GM18505 (cell line): ENCODE data around the gene CCDC27.

Experiments used
- ATAC-seq: cut with Tn5 transposase; IDR thresholded peaks from one replicate; pipeline ENCODE4 v1.9.1; 2021; ENCODE audit not compliant: unreplicated experiment
- POLR2A ChIP-seq: IDR thresholded peaks from 4 replicates; pipeline ENCODE4 v1.6.1; 2011; ENCODE audit warnings: borderline replicate concordance; ENCODE audit not compliant: insufficient read depth, insufficient read length; ENCODE audit errors: extremely low read depth

Gene CCDC27

GRCh38 chr1:3752400-3752945 is at the start of gene CCDC27:
CCDC27 (plus strand) TSS chr1:3752450; CDS start chr1:3752482, 32 bp downstream.
- ATAC-seq = no peak

GRCh38 chr1:3702528-3702927 is 49.7 kb upstream of the CCDC27 start:
- ATAC-seq = no peak
- TF ChIP-seq POLR2A = no peak

More at GRCh38 chr1:3752400-3752945, at the start of gene CCDC27:
- TF ChIP-seq POLR2A = no peak

GRCh38 chr1:3702990-3703728 is 49.1 kb upstream of the CCDC27 start:
- no peak for TF ChIP-seq POLR2A
- no peak for ATAC-seq

- no peak for ATAC-seq
- TF ChIP-seq POLR2A = no peak
Measured at GRCh38 chr1:3703786-3704371, 48.4 kb upstream of the CCDC27 start.

- no peak for ATAC-seq
- no peak for TF ChIP-seq POLR2A
Measured at GRCh38 chr1:3705341-3705950, 46.8 kb upstream of the CCDC27 start.

- TF ChIP-seq POLR2A = no peak
- no peak for ATAC-seq
Measured at GRCh38 chr1:3706651-3707297, 45.5 kb upstream of the CCDC27 start.

- ATAC-seq = no peak
- no peak for TF ChIP-seq POLR2A
Measured at GRCh38 chr1:3707298-3707938, 44.8 kb upstream of the CCDC27 start.

GRCh38 chr1:3707939-3708328 is 44.3 kb upstream of the CCDC27 start:
- no peak for TF ChIP-seq POLR2A
- no peak for ATAC-seq

GRCh38 chr1:3708791-3709190 is 43.5 kb upstream of the CCDC27 start:
- no peak for TF ChIP-seq POLR2A
- ATAC-seq = no peak

- no peak for ATAC-seq
- TF ChIP-seq POLR2A = no peak
Measured at GRCh38 chr1:3710251-3710650, 42.0 kb upstream of the CCDC27 start.

- ATAC-seq = no peak
- TF ChIP-seq POLR2A = no peak
Measured at GRCh38 chr1:3711381-3711779, 40.9 kb upstream of the CCDC27 start.

- no peak for ATAC-seq
- TF ChIP-seq POLR2A = no peak
Measured at GRCh38 chr1:3711780-3712451, 40.3 kb upstream of the CCDC27 start.

- no peak for TF ChIP-seq POLR2A
- no peak for ATAC-seq
Measured at GRCh38 chr1:3712573-3713535, 39.4 kb upstream of the CCDC27 start.
